PFSK-1 (cell line): ENCODE measurements around the gene CRTAC1.
A peak's percentile ranks its signal among the peaks of the same experiment; 100 is the strongest.

Experiments used
- FOXP2 ChIP-seq: optimal IDR thresholded peaks from 2 replicates; pipeline ENCODE3; 2011; ENCODE audit warnings: borderline replicate concordance, control low read depth, inconsistent platforms; ENCODE audit not compliant: insufficient read depth; ENCODE audit errors: extremely low read length, extremely low read depth
- POLR2AphosphoS5 ChIP-seq: IDR thresholded peaks from 2 replicates; pipeline ENCODE4 v1.6.1; 2012; ENCODE audit warnings: low read depth, mild to moderate bottlenecking, control low read depth, low read length, moderate library complexity
- REST ChIP-seq, 2 experiments: IDR thresholded peaks; 2 replicates each; pipeline versions ENCODE4 v1.6.1 to v1.8.0; 2011 to 2012; ENCODE audit warnings: low read depth in 2 of 2, low read length in 2 of 2, control low read depth in 1 of 2, inconsistent platforms in 1 of 2, mild to moderate bottlenecking in 1 of 2, moderate library complexity in 1 of 2; ENCODE audit not compliant: insufficient read depth in 1 of 2
- SIN3A ChIP-seq: IDR thresholded peaks from 2 replicates; pipeline ENCODE4 v1.6.1; 2012; ENCODE audit warnings: mild to moderate bottlenecking, low read length, moderate library complexity, borderline replicate concordance; ENCODE audit not compliant: insufficient read depth
- TAF1 ChIP-seq: IDR thresholded peaks from 2 replicates; pipeline ENCODE4 v1.6.1; 2012; ENCODE audit warnings: low read length, control low read depth, borderline replicate concordance; ENCODE audit not compliant: insufficient read depth

The CRTAC1 gene

GRCh38 chr10:97842656-97843280 is 187.7 kb downstream of the CRTAC1 start:
- TF ChIP-seq POLR2AphosphoS5 (0 out of 2 replicates have a peak, but pooled peaks have one; percentile 39), SIN3A (peak; percentile 63; the same call in 1 of the 2 replicates), REST (IDR thresholded peaks at IDR 0.05; ENCODE audit: insufficient read depth in 1 of 2, low read depth in 2 of 2, low read length in 2 of 2) (0 out of 4 replicates have a peak, but pooled peaks of 1 of the 2 experiments have one; percentile 20), TAF1 (no peak), FOXP2 (no peak)

- no peak for TF ChIP-seq TAF1
- TF ChIP-seq POLR2AphosphoS5, result no peak
- no peak for TF ChIP-seq REST (IDR thresholded peaks at IDR 0.05; ENCODE audit: insufficient read depth in 1 of 2, low read depth in 2 of 2, low read length in 2 of 2)
- TF ChIP-seq FOXP2, result no peak
- no peak for TF ChIP-seq SIN3A
These were observed 192.3 kb downstream of the CRTAC1 start for GRCh38 chr10:97838091-97838490.

GRCh38 chr10:97836446-97836845 is 194.0 kb downstream of the CRTAC1 start:
- TF ChIP-seq REST (IDR thresholded peaks at IDR 0.05; ENCODE audit: insufficient read depth in 1 of 2, low read depth in 2 of 2, low read length in 2 of 2), result no peak
- no peak for TF ChIP-seq TAF1
- no peak for TF ChIP-seq SIN3A
- TF ChIP-seq FOXP2, result no peak
- no peak for TF ChIP-seq POLR2AphosphoS5

- no peak for TF ChIP-seq POLR2AphosphoS5
- no peak for TF ChIP-seq REST (IDR thresholded peaks at IDR 0.05; ENCODE audit: insufficient read depth in 1 of 2, low read depth in 2 of 2, low read length in 2 of 2)
- TF ChIP-seq FOXP2, result no peak
- no peak for TF ChIP-seq SIN3A
- no peak for TF ChIP-seq TAF1
These were observed 199.2 kb downstream of the CRTAC1 start for GRCh38 chr10:97831259-97831658.
